Stimulated activated CD8-positive, alpha-beta memory T cell treated with anti-CD3 and anti-CD28 coated beads, Interleukin-4, amount 100 ng/mL, for 4 hours (primary cell): Measurements from ENCODE around the gene IPO13.

ENCODE experiments used
- DNase-seq, 2 donors: peaks; one replicate each; pipeline ENCODE4 v3.0.0-alpha.2; 2020; ENCODE audit warnings: low read depth in 2 of 2, low spot score in 1 of 2

Gene IPO13

GRCh38 chr1:43987159-43987902 lies 40.6 kb downstream of the IPO13 start:
- no peak for DNase-seq

- no peak for DNase-seq
Measured at GRCh38 chr1:43990271-43991199, 43.8 kb downstream of the IPO13 start.

- DNase-seq, result no peak
Measured at GRCh38 chr1:43991200-43991475, 44.4 kb downstream of the IPO13 start.

- peak; percentile 40 to 60 for DNase-seq
Measured at GRCh38 chr1:43991476-43992231, 44.9 kb downstream of the IPO13 start, which contains the start of gene CCDC24. Gene CCDC24, plus strand, starts transcription at chr1:43991599. Its CDS starts 280 bp downstream, at chr1:43991879.

- DNase-seq, result no peak
Measured at GRCh38 chr1:43992232-43992995, 45.7 kb downstream of the IPO13 start.

GRCh38 chr1:43993206-43993914 lies 46.6 kb downstream of the IPO13 start:
- no peak for DNase-seq

- no peak for DNase-seq
Measured at GRCh38 chr1:43994071-43994470, 47.3 kb downstream of the IPO13 start.

GRCh38 chr1:43994794-43995790 lies 48.3 kb downstream of the IPO13 start:
- DNase-seq, result no peak

GRCh38 chr1:43995984-43996732 lies 49.4 kb downstream of the IPO13 start:
- DNase-seq, result no peak

- no peak for DNase-seq
Measured at GRCh38 chr1:43996733-43997115, 50.0 kb downstream of the IPO13 start.

GRCh38 chr1:43997295-43997999 lies 50.7 kb downstream of the IPO13 start:
- no peak for DNase-seq

GRCh38 chr1:43998000-43998378 lies 51.2 kb downstream of the IPO13 start:
- DNase-seq, result no peak

GRCh38 chr1:43999455-43999854 lies 52.7 kb downstream of the IPO13 start:
- no peak for DNase-seq

- no peak for DNase-seq
Measured at GRCh38 chr1:44000122-44000665, 53.4 kb downstream of the IPO13 start.

GRCh38 chr1:44002165-44002564 lies 55.4 kb downstream of the IPO13 start:
- DNase-seq, result no peak

- no peak for DNase-seq
Measured at GRCh38 chr1:44002606-44003157, 55.9 kb downstream of the IPO13 start.

GRCh38 chr1:44008259-44008658 lies 61.5 kb downstream of the IPO13 start:
- DNase-seq, result no peak
